OCI-LY3 (cell line): ENCODE results near the gene CDX1.
A peak's percentile ranks its signal among the peaks of the same experiment; 100 is the strongest.

Source experiments
- H2AFZ ChIP-seq: fragments of 200-600, 300-600 bp; shearing (Covaris generic); 2 replicates; pipeline ENCODE4 v1.6.0; 2014; ENCODE audit warnings: antibody characterized with exemption, low read depth, low read length
- H3K27ac ChIP-seq: fragments of 200-600, 300-600 bp; sonication (generic); 2 replicates; pipeline ENCODE4 v1.5.1; 2014; ENCODE audit warnings: mild to moderate bottlenecking, low read length, moderate library complexity, mixed read lengths
- H3K27me3 ChIP-seq: fragments of 200-600, 300-600 bp; sonication (generic); 2 replicates; pipeline ENCODE4 v1.6.1; 2014; ENCODE audit warnings: low read depth, low read length, mixed read lengths
- H3K36me3 ChIP-seq: fragments of 200-600, 300-600 bp; sonication (generic); replicated peaks from 2 replicates; pipeline ENCODE3; 2014; ENCODE audit warnings: low read depth, low read length, mixed read lengths
- H3K4me1 ChIP-seq: fragments of 300-600, 200-600 bp; sonication (generic); 2 replicates; pipeline ENCODE4 v1.6.1; 2014; ENCODE audit warnings: low read length, mixed read lengths
- H3K4me2 ChIP-seq: fragments of 200-600, 300-600 bp; sonication (generic); 2 replicates; pipeline ENCODE4 v1.6.1; 2014; ENCODE audit warnings: low read length, mixed read lengths
- H3K4me3 ChIP-seq: fragments of 300-600, 200-600 bp; sonication (generic); 2 replicates; pipeline ENCODE4 v1.5.1; 2014; ENCODE audit warnings: antibody characterized with exemption, mild to moderate bottlenecking, low read length, moderate library complexity
- H3K79me2 ChIP-seq: fragments of 300-600, 200-600 bp; shearing (Covaris generic); 2 replicates; pipeline ENCODE4 v1.6.1; 2014; ENCODE audit warnings: mild to moderate bottlenecking, low read length, mixed read lengths
- H3K9ac ChIP-seq: fragments of 300-600, 200-600 bp; shearing (Covaris generic); 2 replicates; pipeline ENCODE4 v1.6.0; 2014; ENCODE audit warnings: mild to moderate bottlenecking, low read length, moderate library complexity
- H3K9me3 ChIP-seq: fragments of 200-600, 300-600 bp; shearing (Covaris generic); 2 replicates; pipeline ENCODE4 v1.6.1; 2014; ENCODE audit warnings: low read length, mixed read lengths; ENCODE audit not compliant: insufficient read depth
- H4K20me1 ChIP-seq: fragments of 200-600, 300-600 bp; sonication (generic); 2 replicates; pipeline ENCODE4 v1.6.1; 2016; ENCODE audit warnings: low read length, mixed read lengths; ENCODE audit not compliant: insufficient read depth
- CTCF ChIP-seq: fragments of 200-600, 300-600 bp; sonication (generic); IDR thresholded peaks from 2 replicates; pipeline ENCODE4 v1.5.1; 2014; ENCODE audit warnings: antibody characterized with exemption, low read length, low read depth
- EZH2phosphoT487 ChIP-seq: fragments of 200-600 bp; shearing (Covaris generic); IDR thresholded peaks from 2 replicates; pipeline ENCODE4 v1.6.1; 2018; ENCODE audit warnings: antibody characterized with exemption, mixed run types, low read depth

CDX1 gene

DNA sequence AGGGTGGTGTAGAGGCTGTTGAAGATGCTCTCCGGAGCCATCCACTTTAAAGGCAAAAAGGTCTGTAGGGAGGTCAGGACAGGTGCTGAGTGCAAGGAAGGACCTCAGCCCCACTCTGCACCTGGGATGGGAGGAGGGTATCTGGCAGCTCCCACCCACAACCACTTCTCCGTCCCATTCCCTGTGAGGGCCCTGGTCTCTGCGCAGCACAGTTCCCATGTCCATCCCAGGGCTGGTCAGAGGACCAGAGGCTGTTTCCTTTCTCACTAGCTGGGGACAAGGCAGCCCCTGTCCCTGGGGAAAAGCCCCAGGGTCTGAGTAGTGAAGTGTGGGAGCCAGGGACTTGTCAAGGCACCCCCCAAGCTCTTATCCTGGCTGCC is 46.5 kb upstream of the CDX1 start:
- no peaks in the 10 kb centered on the region for H3K4me1 ChIP-seq
- no peak overlapping the region for H3K4me3 ChIP-seq
- H3K27me3 ChIP-seq = no peaks in the 10 kb centered on the region
- no peaks in the 10 kb centered on the region for H4K20me1 ChIP-seq
- H3K4me2 ChIP-seq = no peak overlapping the region
- H3K27ac ChIP-seq = no peak overlapping the region
- H2AFZ ChIP-seq = no peak overlapping the region
- H3K9ac ChIP-seq = no peak overlapping the region
- H3K9me3 ChIP-seq = no peaks in the 10 kb centered on the region
- no peak for TF ChIP-seq CTCF
- no peak for TF ChIP-seq EZH2phosphoT487
- no peaks in the 10 kb centered on the region for H3K79me2 ChIP-seq
- no peaks in the 10 kb centered on the region for H3K36me3 ChIP-seq

DNA sequence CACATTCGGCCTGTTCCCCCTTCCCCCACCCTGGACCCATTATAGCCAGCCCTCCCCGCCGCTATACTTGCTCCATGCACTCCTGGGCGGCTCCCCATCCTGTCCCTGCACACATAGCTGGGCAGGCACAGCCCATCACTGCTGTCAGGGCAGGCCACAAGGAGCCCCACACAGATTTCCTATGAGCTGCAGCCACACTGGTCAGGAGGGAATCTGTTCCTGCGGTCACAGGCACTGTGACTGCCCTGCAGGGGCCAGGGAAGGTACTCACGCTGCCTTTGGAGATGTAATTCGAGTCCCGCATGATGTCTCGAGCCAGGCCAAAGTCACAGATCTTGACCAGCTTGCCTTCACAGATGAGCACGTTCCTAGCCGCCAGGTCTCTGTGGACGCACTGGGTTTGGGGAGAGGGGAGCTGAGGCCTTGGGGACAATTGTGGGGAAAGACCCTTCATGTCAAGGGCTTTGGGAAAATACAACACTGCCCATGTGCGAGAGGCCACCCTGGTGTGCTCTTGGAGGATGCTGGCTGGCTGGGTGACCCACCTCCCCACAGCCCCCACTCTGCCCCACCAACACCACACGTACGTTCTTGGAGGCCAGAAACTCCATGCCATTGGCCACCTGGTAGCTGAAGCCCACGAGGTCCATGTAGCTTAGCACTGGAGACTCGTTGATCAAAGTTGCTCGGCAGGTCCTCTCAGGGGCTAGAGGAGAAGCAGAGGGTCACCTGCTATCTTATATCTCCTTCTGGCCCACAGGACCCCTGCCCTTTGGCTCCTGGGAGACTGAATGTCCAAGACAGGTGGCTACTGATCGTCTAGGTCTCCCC is 45.7 kb upstream of the CDX1 start:
- Histone ChIP-seq H2AFZ (no peak overlapping the region), H3K9ac (no peak overlapping the region), H3K27me3 (no peaks in the 10 kb centered on the region), H3K4me2 (no peak overlapping the region), H3K79me2 (no peaks in the 10 kb centered on the region), H3K27ac (no peak overlapping the region), H4K20me1 (no peaks in the 10 kb centered on the region), H3K4me3 (no peak overlapping the region), H3K9me3 (no peaks in the 10 kb centered on the region), H3K4me1 (no peaks in the 10 kb centered on the region), H3K36me3 (no peaks in the 10 kb centered on the region)
- TF ChIP-seq EZH2phosphoT487 (no peak), CTCF (no peak)

DNA sequence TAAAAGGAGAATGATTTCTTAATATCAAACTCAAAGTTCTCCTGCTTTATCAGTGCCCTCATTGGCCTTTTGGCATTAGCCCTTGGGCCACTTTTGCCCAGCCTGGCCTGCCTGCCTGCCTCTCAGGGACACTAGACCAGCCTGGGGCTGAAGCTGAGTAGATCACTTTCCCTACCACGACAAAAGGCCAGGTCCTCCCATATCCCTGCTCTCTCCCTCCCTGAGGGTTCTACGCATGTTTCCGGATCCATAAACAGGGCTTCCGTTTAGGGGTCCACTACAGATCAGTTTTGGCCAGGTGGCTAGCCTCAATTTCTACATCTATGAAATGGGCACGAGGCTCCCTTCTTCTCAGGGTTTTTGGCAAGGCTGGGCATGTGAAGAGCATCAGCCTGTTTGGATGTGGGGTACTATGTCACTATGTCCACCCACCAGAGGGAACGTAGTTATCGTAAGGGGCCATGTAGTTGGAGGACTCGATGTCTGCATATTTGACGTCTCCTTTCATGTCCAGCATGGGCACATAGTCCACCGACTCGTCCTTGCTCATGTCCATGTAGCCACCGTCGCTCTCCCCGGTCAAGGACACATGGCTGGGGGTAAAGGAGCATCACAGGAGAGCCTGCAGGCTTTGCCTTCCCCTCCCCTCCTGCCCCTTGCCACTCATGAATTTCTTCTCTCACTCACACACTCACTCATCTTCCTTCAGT is 45.0 kb upstream of the CDX1 start:
- H2AFZ ChIP-seq = peak overlapping the region; percentile 60; the same call in 1 of the 2 replicates
- H3K4me3 ChIP-seq = no peak overlapping the region
- H3K79me2 ChIP-seq = no peaks in the 10 kb centered on the region
- TF ChIP-seq CTCF = no peak
- TF ChIP-seq EZH2phosphoT487 = no peak
- H3K27me3 ChIP-seq = no peaks in the 10 kb centered on the region
- no peak overlapping the region for H3K9ac ChIP-seq
- H3K4me2 ChIP-seq = no peak overlapping the region
- no peaks in the 10 kb centered on the region for H4K20me1 ChIP-seq
- H3K9me3 ChIP-seq = no peaks in the 10 kb centered on the region
- H3K4me1 ChIP-seq = no peaks in the 10 kb centered on the region
- no peak overlapping the region for H3K27ac ChIP-seq
- no peaks in the 10 kb centered on the region for H3K36me3 ChIP-seq

- Histone ChIP-seq H3K9ac (no peak overlapping the region), H2AFZ (peak overlapping the region; percentile 60; the same call in 1 of the 2 replicates), H3K4me3 (no peak overlapping the region), H3K36me3 (no peaks in the 10 kb centered on the region), H4K20me1 (no peaks in the 10 kb centered on the region), H3K4me2 (no peak overlapping the region), H3K79me2 (no peaks in the 10 kb centered on the region), H3K27me3 (no peaks in the 10 kb centered on the region), H3K27ac (no peak overlapping the region), H3K4me1 (no peaks in the 10 kb centered on the region), H3K9me3 (no peaks in the 10 kb centered on the region)
- TF ChIP-seq CTCF = peak; percentile 34
- no peak for TF ChIP-seq EZH2phosphoT487
Observed at GRCh38 chr5:150122158-150122510, 44.4 kb upstream of the CDX1 start.
